MM.1S (cell line): ENCODE data around the gene CCSER2.

Source experiments
- DNase-seq: peaks from one replicate; pipeline ENCODE4 v3.0.0-alpha.2; 2015
- H2AFZ ChIP-seq: fragments of 300-600 bp; sonication (generic); 2 replicates; pipeline ENCODE4 v1.6.0; 2016; ENCODE audit warnings: antibody characterized with exemption, low read length
- H3F3A ChIP-seq: fragments of 300-600 bp; sonication (generic); 2 replicates; pipeline ENCODE4 v1.6.1; 2016; ENCODE audit warnings: mild to moderate bottlenecking, antibody characterized with exemption, low read length, moderate library complexity, mixed read lengths; ENCODE audit not compliant: insufficient read depth
- H3K27ac ChIP-seq: fragments of 300-600 bp; sonication (generic); 2 replicates; pipeline ENCODE4 v1.5.1; 2016; ENCODE audit warnings: mild to moderate bottlenecking, low read length
- H3K27me3 ChIP-seq: fragments of 300-600 bp; sonication (generic); replicated peaks from 2 replicates; pipeline ENCODE4 v1.6.0; 2016; ENCODE audit warnings: low read length; ENCODE audit not compliant: insufficient read depth
- H3K36me3 ChIP-seq: fragments of 300-600 bp; sonication (generic); replicated peaks from 2 replicates; pipeline ENCODE4 v1.6.1; 2016; ENCODE audit warnings: mild to moderate bottlenecking, low read length, mixed read lengths; ENCODE audit not compliant: insufficient read depth
- H3K4me1 ChIP-seq: fragments of 300-600 bp; sonication (generic); 2 replicates; pipeline ENCODE4 v1.6.1; 2016; ENCODE audit warnings: low read length, mixed read lengths
- H3K4me2 ChIP-seq: fragments of 300-600 bp; sonication (generic); 2 replicates; pipeline ENCODE4 v1.6.0; 2016; ENCODE audit warnings: low read depth, low read length
- H3K4me3 ChIP-seq: fragments of 300-600 bp; sonication (generic); 2 replicates; pipeline ENCODE4 v1.5.1; 2016; ENCODE audit warnings: low read length, mixed read lengths
- H3K79me2 ChIP-seq: fragments of 300-600 bp; sonication (generic); 2 replicates; pipeline ENCODE4 v1.6.1; 2016; ENCODE audit warnings: mixed run types, low read length, mixed read lengths
- H3K9ac ChIP-seq: fragments of 300-600 bp; sonication (generic); 2 replicates; pipeline ENCODE4 v1.6.1; 2016; ENCODE audit warnings: low read length, mixed read lengths
- H3K9me2 ChIP-seq: fragments of 300-600 bp; sonication (generic); replicated peaks from 2 replicates; pipeline ENCODE4 v1.6.1; 2016; ENCODE audit warnings: mild to moderate bottlenecking, low read length, mixed read lengths; ENCODE audit not compliant: insufficient read depth
- H3K9me3 ChIP-seq: fragments of 300-600 bp; sonication (generic); replicated peaks from 2 replicates; pipeline ENCODE4 v1.6.1; 2016; ENCODE audit warnings: mild to moderate bottlenecking, low read length, mixed read lengths; ENCODE audit not compliant: insufficient read depth
- H4K20me1 ChIP-seq: fragments of 300-600 bp; sonication (generic); 2 replicates; pipeline ENCODE4 v1.6.1; 2016; ENCODE audit warnings: mild to moderate bottlenecking, low read length, moderate library complexity, mixed read lengths; ENCODE audit not compliant: insufficient read depth
- EZH2 ChIP-seq: fragments of 300-600 bp; sonication (generic); optimal IDR thresholded peaks from 2 replicates; pipeline ENCODE3; 2017; ENCODE audit warnings: low read depth, mild to moderate bottlenecking, antibody characterized with exemption, low read length, mixed read lengths
- EZH2phosphoT487 ChIP-seq: fragments of 300-600 bp; sonication (generic); IDR thresholded peaks from 2 replicates; pipeline ENCODE4 v1.6.1; 2018; ENCODE audit warnings: antibody characterized with exemption, low read length
- TF ChIP-seq, protein P1 (sequence below): fragments of 300-600 bp; sonication (generic); IDR thresholded peaks from 2 replicates; pipeline ENCODE4 v1.5.1; 2016; ENCODE audit warnings: antibody characterized with exemption, low read length, mixed read lengths

Gene CCSER2

DNA sequence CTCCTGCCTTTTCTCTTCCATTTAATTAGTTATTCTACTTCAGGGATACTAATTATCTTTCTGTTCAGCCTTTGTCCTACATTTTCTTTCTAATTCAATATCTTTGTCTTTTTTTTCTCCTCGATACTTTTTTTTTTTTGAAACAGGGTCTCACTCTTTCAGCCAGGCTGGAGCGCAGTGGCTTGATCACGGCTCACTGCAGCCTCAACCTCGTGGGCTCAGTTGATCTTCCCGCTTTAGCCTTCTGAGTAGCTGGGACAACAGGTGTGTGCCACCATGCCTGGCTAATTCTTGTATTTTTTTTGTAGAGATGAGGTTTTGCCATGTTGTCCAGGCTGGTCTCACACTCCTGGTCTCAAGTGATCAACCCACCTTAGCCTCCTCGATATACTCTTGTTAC, 38.9 kb downstream of the CCSER2 start:
- Histone ChIP-seq H3K9ac (no peak overlapping the region), H3K4me1 (no peaks in the 10 kb centered on the region), H3K27ac (no peak overlapping the region), H3K79me2 (peaks cover 3% of the 10 kb centered on the region; the same call in 1 of the 2 replicates), H3F3A (no peaks in the 10 kb centered on the region), H3K4me2 (no peak overlapping the region), H4K20me1 (no peaks in the 10 kb centered on the region), H3K9me2 (no peaks in the 10 kb centered on the region), H3K4me3 (no peak overlapping the region), H2AFZ (no peak overlapping the region), H3K36me3 (no peaks in the 10 kb centered on the region), H3K27me3 (no peaks in the 10 kb centered on the region), H3K9me3 (no peaks in the 10 kb centered on the region)
- DNase-seq: no peak
- TF ChIP-seq EZH2phosphoT487: no peak
- TF ChIP-seq, protein P1, sequence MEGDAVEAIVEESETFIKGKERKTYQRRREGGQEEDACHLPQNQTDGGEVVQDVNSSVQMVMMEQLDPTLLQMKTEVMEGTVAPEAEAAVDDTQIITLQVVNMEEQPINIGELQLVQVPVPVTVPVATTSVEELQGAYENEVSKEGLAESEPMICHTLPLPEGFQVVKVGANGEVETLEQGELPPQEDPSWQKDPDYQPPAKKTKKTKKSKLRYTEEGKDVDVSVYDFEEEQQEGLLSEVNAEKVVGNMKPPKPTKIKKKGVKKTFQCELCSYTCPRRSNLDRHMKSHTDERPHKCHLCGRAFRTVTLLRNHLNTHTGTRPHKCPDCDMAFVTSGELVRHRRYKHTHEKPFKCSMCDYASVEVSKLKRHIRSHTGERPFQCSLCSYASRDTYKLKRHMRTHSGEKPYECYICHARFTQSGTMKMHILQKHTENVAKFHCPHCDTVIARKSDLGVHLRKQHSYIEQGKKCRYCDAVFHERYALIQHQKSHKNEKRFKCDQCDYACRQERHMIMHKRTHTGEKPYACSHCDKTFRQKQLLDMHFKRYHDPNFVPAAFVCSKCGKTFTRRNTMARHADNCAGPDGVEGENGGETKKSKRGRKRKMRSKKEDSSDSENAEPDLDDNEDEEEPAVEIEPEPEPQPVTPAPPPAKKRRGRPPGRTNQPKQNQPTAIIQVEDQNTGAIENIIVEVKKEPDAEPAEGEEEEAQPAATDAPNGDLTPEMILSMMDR: no peak
- TF ChIP-seq EZH2: no peak

DNA sequence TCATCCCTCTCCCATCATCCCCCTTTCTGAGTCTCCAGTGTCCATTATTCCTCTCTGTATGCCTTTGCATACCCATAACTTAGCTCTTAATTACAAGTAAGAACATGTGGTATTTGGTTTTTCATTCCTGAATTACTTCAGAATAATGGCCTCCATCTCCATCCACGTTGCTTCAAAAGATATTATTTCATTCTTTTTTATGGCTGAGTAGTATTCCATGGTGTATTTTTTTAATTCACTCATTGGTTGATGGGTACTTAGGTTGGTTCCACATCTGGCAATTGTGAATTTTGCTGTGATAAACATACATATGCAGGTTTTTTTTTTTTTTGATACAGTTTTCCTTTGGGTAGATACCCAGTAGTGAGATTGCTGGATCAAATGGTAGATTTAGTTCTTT, 40.4 kb downstream of the CCSER2 start:
- no peaks in the 10 kb centered on the region for H3K4me1 ChIP-seq
- no peak overlapping the region for H3K4me3 ChIP-seq
- no peaks in the 10 kb centered on the region for H3K9me2 ChIP-seq
- no peak overlapping the region for H3K27ac ChIP-seq
- DNase-seq: no peak
- no peaks in the 10 kb centered on the region for H3K36me3 ChIP-seq
- H3K79me2 ChIP-seq: peaks cover 3% of the 10 kb centered on the region; the same call in 1 of the 2 replicates
- no peaks in the 10 kb centered on the region for H3K9me3 ChIP-seq
- no peaks in the 10 kb centered on the region for H3K27me3 ChIP-seq
- no peaks in the 10 kb centered on the region for H4K20me1 ChIP-seq
- no peak overlapping the region for H2AFZ ChIP-seq
- H3K4me2 ChIP-seq: no peak overlapping the region
- H3K9ac ChIP-seq: no peak overlapping the region
- TF ChIP-seq, protein P1: no peak
- TF ChIP-seq EZH2 (no peak), EZH2phosphoT487 (no peak)
- no peaks in the 10 kb centered on the region for H3F3A ChIP-seq

DNA sequence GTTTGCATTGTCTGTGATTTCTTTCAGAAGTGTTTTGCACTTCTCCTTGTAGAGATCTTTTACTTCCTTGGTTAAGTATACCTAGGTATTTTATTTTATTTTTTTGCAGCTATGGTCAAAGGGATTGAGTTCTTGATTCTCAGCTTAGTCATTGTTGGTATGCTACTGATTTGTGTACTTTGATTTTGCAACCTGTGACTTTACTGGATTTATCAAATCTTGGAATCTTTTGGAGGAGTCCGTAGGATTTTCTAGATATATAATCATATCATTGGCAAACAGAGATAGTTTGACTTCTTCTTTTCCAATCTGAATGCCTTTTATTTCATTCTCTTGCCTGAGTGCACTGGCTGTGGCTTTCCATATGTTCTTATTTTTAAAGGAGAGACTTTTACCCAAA, 41.9 kb downstream of the CCSER2 start:
- Histone ChIP-seq H3K9ac (no peak overlapping the region), H3K27ac (no peak overlapping the region), H3K9me2 (no peaks in the 10 kb centered on the region), H3K4me2 (no peak overlapping the region), H4K20me1 (no peaks in the 10 kb centered on the region), H3K36me3 (no peaks in the 10 kb centered on the region), H3F3A (no peaks in the 10 kb centered on the region), H3K9me3 (no peaks in the 10 kb centered on the region), H2AFZ (no peak overlapping the region), H3K27me3 (no peaks in the 10 kb centered on the region), H3K4me3 (no peak overlapping the region), H3K4me1 (no peaks in the 10 kb centered on the region), H3K79me2 (peaks cover 3% of the 10 kb centered on the region; the same call in 1 of the 2 replicates)
- TF ChIP-seq, protein P1: no peak
- TF ChIP-seq EZH2phosphoT487: no peak
- no peak for DNase-seq
